Upper lobe of left lung (tissue), 6 donors: Measurements from ENCODE around the gene SH3BP4. TPM values are rescaled to one million over a fixed set of nuclear protein-coding genes. Genes with fewer than 3 reads are reported as not detected.
A peak's percentile ranks its signal among the peaks of the same experiment; 100 is the strongest.

ENCODE experiments used
- ATAC-seq, 2 donors: fragments of 200-7000 bp; cut with Tn5 transposase; one replicate each; pipeline ENCODE4 v1.9.1; 2022; ENCODE audit warnings: mild to moderate bottlenecking in 2 of 2, moderate library complexity in 2 of 2; ENCODE audit not compliant: low FRiP score in 2 of 2
- DNase-seq, 2 donors: peaks; one replicate each; pipeline ENCODE4 v3.0.0-alpha.2; 2019 to 2020
- H3K27ac ChIP-seq, 4 donors: fragments of 200-600 bp; sonication (generic); one replicate each; pipeline ENCODE4 v1.5.1; 2016 to 2019
- H3K27me3 ChIP-seq, 4 donors: fragments of 200-600 bp; sonication (generic); one replicate each; pipeline ENCODE4 v1.5.1; 2017 to 2019
- H3K36me3 ChIP-seq, 4 donors: fragments of 200-600 bp; sonication (generic); one replicate each; pipeline ENCODE4 v1.5.1; 2016 to 2019
- H3K4me1 ChIP-seq, 4 donors: fragments of 200-600 bp; sonication (generic); one replicate each; pipeline ENCODE4 v1.5.1; 2018 to 2019
- H3K4me3 ChIP-seq, 4 donors: fragments of 200-600 bp; sonication (generic); one replicate each; pipeline ENCODE4 v1.5.1; 2017 to 2019; ENCODE audit warnings: mild to moderate bottlenecking in 2 of 4, moderate library complexity in 1 of 4
- H3K9me3 ChIP-seq, 4 donors: fragments of 200-600 bp; sonication (generic); one replicate each; pipeline ENCODE4 v1.5.1; 2018 to 2019
- EP300 ChIP-seq, 4 donors: sonication (generic); formaldehyde crosslinking; IDR thresholded peaks; one replicate each; pipeline ENCODE4 v1.5.1; 2017; ENCODE audit warnings: antibody characterized with exemption in 4 of 4, control low read depth in 2 of 4
- POLR2A ChIP-seq, 4 donors: fragments of 450-650 bp; IDR thresholded peaks; one replicate each; pipeline ENCODE4 v1.5.1; 2016 to 2017; ENCODE audit warnings: antibody characterized with exemption in 4 of 4, mild to moderate bottlenecking in 2 of 4
- POLR2AphosphoS5 ChIP-seq, 2 donors: sonication (generic); formaldehyde crosslinking; IDR thresholded peaks; one replicate each; pipeline ENCODE4 v1.5.1; 2017; ENCODE audit warnings: antibody characterized with exemption in 2 of 2
- WGBS, 2 donors: methylation state at CpG; one replicate each; pipeline ENCODE4 v1.1.5; 2017 to 2018; 5-methylcytosine and 5-hydroxymethylcytosine counted together
- total RNA-seq, 6 donors: library from RNA; depleted of rRNA in 4 of 6; stranded (reverse); fragments of >200 nt in 4 of 6; gene quantifications; one replicate each; pipeline versions ENCODE4 v1.1.0 to v1.2.1, GENCODE V29; 2016 to 2021
- TF ChIP-seq, protein P1 (sequence below), 6 experiments: fragments of 450-650 bp in 4 of 6; fragments of 200-600 bp in 2 of 6; sonication (generic) in 2 of 6; IDR thresholded peaks; one replicate each; pipeline ENCODE4 v1.5.1; 2016 to 2019; ENCODE audit warnings: antibody characterized with exemption in 6 of 6
- donor health status: DM: no; HTN: no; CAD: no; lungs with moderate emphysema.
- donor health status: DM: no; HTN: yes; CAD: no; lungs with severe emphysema.

The SH3BP4 gene
- total RNA-seq, 6 donors from 2014 or later = 27.3 to 57.3 (median 33.4) TPM

GRCh38 chr2:235041918-235042575, 90.2 kb downstream of the SH3BP4 start:
- 93 to 95% methylated on average over 23 to 25 of the region's 25 CpGs for WGBS, 2 donors
- Histone ChIP-seq H3K4me1 (peaks cover 8 to 18% (median 12%) of the 10 kb centered on the region in 4 donors), H3K4me3 (no peak overlapping the region), H3K27me3 (no peaks in the 10 kb centered on the region), H3K9me3 (no peaks in the 10 kb centered on the region), H3K27ac (no peak overlapping the region), H3K36me3 (peaks cover 6 to 48% (median 21%) of the 10 kb centered on the region in 4 donors)
- ATAC-seq (no peak), DNase-seq (peak in 1 of 2 donors; percentile 39)
- TF ChIP-seq POLR2AphosphoS5 (IDR thresholded peaks at IDR 0.05) (no peak), EP300 (IDR thresholded peaks at IDR 0.05) (no peak), POLR2A (IDR thresholded peaks at IDR 0.05) (no peak)
- TF ChIP-seq, protein P1, sequence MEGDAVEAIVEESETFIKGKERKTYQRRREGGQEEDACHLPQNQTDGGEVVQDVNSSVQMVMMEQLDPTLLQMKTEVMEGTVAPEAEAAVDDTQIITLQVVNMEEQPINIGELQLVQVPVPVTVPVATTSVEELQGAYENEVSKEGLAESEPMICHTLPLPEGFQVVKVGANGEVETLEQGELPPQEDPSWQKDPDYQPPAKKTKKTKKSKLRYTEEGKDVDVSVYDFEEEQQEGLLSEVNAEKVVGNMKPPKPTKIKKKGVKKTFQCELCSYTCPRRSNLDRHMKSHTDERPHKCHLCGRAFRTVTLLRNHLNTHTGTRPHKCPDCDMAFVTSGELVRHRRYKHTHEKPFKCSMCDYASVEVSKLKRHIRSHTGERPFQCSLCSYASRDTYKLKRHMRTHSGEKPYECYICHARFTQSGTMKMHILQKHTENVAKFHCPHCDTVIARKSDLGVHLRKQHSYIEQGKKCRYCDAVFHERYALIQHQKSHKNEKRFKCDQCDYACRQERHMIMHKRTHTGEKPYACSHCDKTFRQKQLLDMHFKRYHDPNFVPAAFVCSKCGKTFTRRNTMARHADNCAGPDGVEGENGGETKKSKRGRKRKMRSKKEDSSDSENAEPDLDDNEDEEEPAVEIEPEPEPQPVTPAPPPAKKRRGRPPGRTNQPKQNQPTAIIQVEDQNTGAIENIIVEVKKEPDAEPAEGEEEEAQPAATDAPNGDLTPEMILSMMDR (IDR thresholded peaks at IDR 0.05) = no peak

DNA sequence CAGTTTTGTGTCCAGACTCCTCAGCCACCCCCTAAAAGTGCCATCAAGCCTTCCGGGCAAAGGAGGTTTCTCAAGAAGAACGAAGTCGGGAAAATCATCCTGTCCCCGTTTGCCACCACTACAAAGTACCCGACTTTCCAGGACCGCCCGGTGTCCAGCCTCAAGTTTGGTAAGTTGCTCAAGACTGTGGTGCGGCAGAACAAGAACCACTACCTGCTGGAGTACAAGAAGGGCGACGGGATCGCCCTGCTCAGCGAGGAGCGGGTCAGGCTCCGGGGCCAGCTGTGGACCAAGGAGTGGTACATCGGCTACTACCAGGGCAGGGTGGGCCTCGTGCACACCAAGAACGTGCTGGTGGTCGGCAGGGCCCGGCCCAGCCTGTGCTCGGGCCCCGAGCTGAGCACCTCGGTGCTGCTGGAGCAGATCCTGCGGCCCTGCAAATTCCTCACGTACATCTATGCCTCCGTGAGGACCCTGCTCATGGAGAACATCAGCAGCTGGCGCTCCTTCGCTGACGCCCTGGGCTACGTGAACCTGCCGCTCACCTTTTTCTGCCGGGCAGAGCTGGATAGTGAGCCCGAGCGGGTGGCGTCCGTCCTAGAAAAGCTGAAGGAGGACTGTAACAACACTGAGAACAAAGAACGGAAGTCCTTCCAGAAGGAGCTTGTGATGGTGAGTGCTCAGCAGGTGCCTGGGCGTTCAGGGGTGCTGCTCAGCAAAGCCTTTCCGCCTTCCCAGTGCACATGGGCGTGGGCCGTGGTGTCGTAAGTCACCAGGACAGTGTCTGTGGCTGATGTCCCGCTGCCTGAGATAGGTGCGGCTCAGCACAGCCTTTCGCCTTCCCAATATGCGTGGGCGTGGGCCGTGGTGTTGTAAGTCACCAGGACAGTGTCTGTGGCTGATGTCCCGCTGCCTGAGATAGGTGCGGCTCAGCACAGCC, 91.0 kb downstream of the SH3BP4 start:
- Histone ChIP-seq H3K27me3 (no peaks in the 10 kb centered on the region), H3K9me3 (no peaks in the 10 kb centered on the region), H3K27ac (no peak overlapping the region), H3K36me3 (peaks cover 6 to 46% (median 21%) of the 10 kb centered on the region in 4 donors), H3K4me1 (peaks cover 8 to 18% (median 12%) of the 10 kb centered on the region in 4 donors), H3K4me3 (no peak overlapping the region)
- WGBS, 2 donors = 94% methylated on average over 25 to 36 of the region's 49 CpGs
- DNase-seq (peak in 1 of 2 donors; percentile 82), ATAC-seq (no peak)
- TF ChIP-seq POLR2A (IDR thresholded peaks at IDR 0.05) (no peak), POLR2AphosphoS5 (IDR thresholded peaks at IDR 0.05) (no peak), EP300 (IDR thresholded peaks at IDR 0.05) (no peak)
- TF ChIP-seq, protein P1 (IDR thresholded peaks at IDR 0.05) = no peak

DNA sequence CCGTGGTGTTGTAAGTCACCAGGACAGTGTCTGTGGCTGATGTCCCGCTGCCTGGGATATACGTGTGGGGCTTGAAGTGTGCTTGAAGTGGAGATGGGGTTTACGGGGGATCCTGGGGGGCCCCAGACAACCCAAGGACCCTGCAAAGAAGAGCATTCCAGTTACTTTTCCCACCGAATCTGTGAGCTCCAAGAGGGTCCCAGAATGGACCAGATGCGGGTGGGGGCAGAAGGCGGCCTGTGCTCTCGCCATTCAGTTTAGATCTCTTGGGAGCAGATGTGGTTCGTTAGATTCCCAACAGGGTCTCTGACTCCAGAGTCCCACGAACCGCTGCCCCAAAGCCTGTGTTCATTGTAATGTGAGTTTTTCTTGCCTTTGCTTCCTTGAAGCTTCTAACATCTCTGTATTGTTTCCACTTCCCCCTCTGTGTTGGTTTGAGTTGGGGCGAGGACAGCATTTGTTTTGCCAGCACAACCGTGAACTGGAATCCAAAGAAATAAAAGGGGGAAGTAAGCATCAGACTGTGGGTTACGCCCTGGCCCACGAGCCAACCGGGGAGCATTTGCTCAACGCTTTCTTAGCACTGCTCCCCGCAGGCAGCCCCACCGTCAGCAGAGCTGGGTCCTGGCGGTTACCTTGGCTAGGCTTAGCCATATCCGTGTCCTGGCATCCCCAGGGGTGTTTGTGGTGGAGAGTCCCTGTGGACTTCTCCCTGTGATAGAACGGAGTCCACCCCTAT, 92.1 kb downstream of the SH3BP4 start:
- H3K4me1 ChIP-seq = peaks cover 8 to 22% (median 16%) of the 10 kb centered on the region in 4 donors
- H3K36me3 ChIP-seq = peaks cover 6 to 45% (median 21%) of the 10 kb centered on the region in 4 donors
- peak; percentile 37 to 79 for ATAC-seq
- H3K27me3 ChIP-seq = no peaks in the 10 kb centered on the region
- no peak overlapping the region for H3K4me3 ChIP-seq
- H3K9me3 ChIP-seq = no peaks in the 10 kb centered on the region
- 49 to 62% methylated on average over 18 to 22 of the region's 22 CpGs for WGBS, 2 donors
- peak overlapping the region; percentile 24 to 48 (median 44) for H3K27ac ChIP-seq
- TF ChIP-seq POLR2A (IDR thresholded peaks at IDR 0.05) = peak in 1 of 4 donors; percentile 26
- TF ChIP-seq, protein P1 (IDR thresholded peaks at IDR 0.05) = no peak
- DNase-seq = peak; percentile 46 to 48

DNA sequence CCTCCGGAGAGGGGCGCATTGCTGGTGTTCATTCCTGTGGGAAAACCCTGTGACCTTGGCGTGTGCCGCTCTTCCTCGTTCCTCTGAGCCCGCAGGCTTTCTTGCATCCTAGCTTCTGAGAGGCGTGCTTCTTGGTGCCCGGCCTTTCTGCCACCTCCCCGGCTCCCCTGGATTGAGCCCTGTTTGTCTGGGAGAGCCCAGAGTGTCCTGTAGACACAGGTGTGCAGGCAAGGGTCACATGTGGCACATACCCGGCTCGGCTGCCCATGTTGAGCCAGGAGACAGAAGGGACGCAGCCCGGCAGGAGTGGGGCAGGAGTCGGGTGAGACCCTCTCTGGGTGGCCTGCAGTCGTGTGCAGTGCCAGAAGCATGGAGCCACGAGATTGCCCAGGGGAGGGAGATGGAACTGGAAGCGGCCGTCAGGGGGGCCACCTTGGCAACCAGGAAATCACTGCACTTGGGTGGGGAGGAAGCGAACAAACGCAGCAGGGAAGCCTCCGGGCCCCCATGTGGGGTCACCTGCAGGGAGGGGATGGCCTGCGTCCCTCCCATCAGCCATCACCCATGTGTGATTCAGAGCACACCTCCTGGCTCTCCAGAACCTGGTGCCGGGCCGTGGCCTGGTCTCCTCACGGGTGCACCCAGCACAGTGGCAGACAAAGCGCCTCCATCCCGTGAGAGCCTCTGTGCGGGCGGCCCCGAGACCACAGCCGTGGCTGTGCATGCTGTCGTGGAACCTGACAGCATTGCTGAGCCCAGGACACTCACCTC, 92.9 kb downstream of the SH3BP4 start:
- H3K4me1 ChIP-seq = peaks cover 8 to 26% (median 19%) of the 10 kb centered on the region in 4 donors
- DNase-seq = peak in 1 of 2 donors; percentile 75
- no peak for ATAC-seq
- no peak overlapping the region for H3K4me3 ChIP-seq
- H3K27me3 ChIP-seq = no peaks in the 10 kb centered on the region
- 81 to 83% methylated on average over 18 to 32 of the region's 32 CpGs for WGBS, 2 donors
- peaks cover 6 to 45% (median 21%) of the 10 kb centered on the region in 4 donors for H3K36me3 ChIP-seq
- peak overlapping the region; percentile 12 to 48 (median 34) for H3K27ac ChIP-seq
- TF ChIP-seq POLR2AphosphoS5 (IDR thresholded peaks at IDR 0.05) (no peak), EP300 (IDR thresholded peaks at IDR 0.05) (no peak), POLR2A (IDR thresholded peaks at IDR 0.05) (no peak)
- TF ChIP-seq, protein P1 (IDR thresholded peaks at IDR 0.05) = no peak
- no peaks in the 10 kb centered on the region for H3K9me3 ChIP-seq
